ENCODE data around the gene NUBP2. TPM values are rescaled to one million over a fixed set of nuclear protein-coding genes. Genes with fewer than 3 reads are reported as not detected.
A peak's percentile ranks its signal among the peaks of the same experiment; 100 is the strongest.

NUBP2 gene
- 28.7 TPM for polyA plus RNA-seq (2013)

- Histone ChIP-seq H3K9me3 (ENCODE audit: control extremely low read depth in 1 of 5, control insufficient read depth in 4 of 5, insufficient read depth in 2 of 5, low read depth in 1 of 5, low read length in 4 of 5) (no peaks in the 10 kb centered on the region), H3K4me3 (ENCODE audit: control insufficient read depth in 1 of 7, extremely low read depth in 1 of 7, insufficient read depth in 4 of 7, low read depth in 2 of 7, low read length in 6 of 7) (peak within 1 kb of the TSS; percentile 78 to 95 (median 90)), H3K27me3 (replicated peaks in 2 of 5; ENCODE audit: control insufficient read depth in 4 of 5, insufficient read depth in 5 of 5, low read length in 4 of 5) (no peaks in the 10 kb centered on the region), H3K36me3 (ENCODE audit: control insufficient read depth in 4 of 4, insufficient read depth in 4 of 4, low read length in 3 of 4) (peaks cover 0 to 55% (median 33%) of the 10 kb centered on the region in 4 experiments), H3K27ac (ENCODE audit: insufficient read depth in 1 of 2, low read depth in 1 of 2, low read length in 2 of 2, poor library complexity in 1 of 2, severe bottlenecking in 2 of 2) (peak within 1 kb of the TSS; percentile 58 to 82), H3K4me1 (ENCODE audit: control extremely low read depth in 1 of 4, control insufficient read depth in 4 of 4, insufficient read depth in 4 of 4, low read length in 3 of 4) (peaks cover 0 to 22% (median 21%) of the 10 kb centered on the region in 4 experiments)
- DNase-seq: peak; percentile 100
- ChIA-PET CTCF (interaction anchor here (0.7 to 2.6 kb wide), 5 partner anchors 9 to 158 kb away, joined by 3 to 10 read pairs (median 5); partner anchors contain the start of genes EME2, MRPS34 and NME3), POLR2A (interaction anchor here (0.5 to 1.2 kb wide), 7 partner anchors 10 to 374 kb away, joined by 3 to 4 read pairs (median 3); partner anchors contain the start of genes EME2, MRPS34, MSRB1 and TRAF7)
- WGBS (ENCODE audit: insufficient coverage): under 1% methylated on average over 88 of the region's 102 CpGs
These were observed at the start of gene NUBP2, which contains the start of gene SPSB3 for GRCh38 chr16:1782408-1783264. Gene NUBP2, plus strand, starts transcription at chr16:1782960. Its CDS starts 61 bp downstream, at chr16:1783021. Gene SPSB3, minus strand, starts transcription at chr16:1782571. Its CDS starts 1,088 bp downstream, at chr16:1781483.

- Histone ChIP-seq H3K4me1 (ENCODE audit: control extremely low read depth in 1 of 4, control insufficient read depth in 4 of 4, insufficient read depth in 4 of 4, low read length in 3 of 4) (no peaks in the 10 kb centered on the region), H3K4me3 (ENCODE audit: control insufficient read depth in 1 of 7, extremely low read depth in 1 of 7, insufficient read depth in 4 of 7, low read depth in 2 of 7, low read length in 6 of 7) (no peak overlapping the region), H3K27ac (ENCODE audit: insufficient read depth in 1 of 2, low read depth in 1 of 2, low read length in 2 of 2, poor library complexity in 1 of 2, severe bottlenecking in 2 of 2) (no peak overlapping the region), H3K36me3 (ENCODE audit: control insufficient read depth in 4 of 4, insufficient read depth in 4 of 4, low read length in 3 of 4) (peaks cover 0 to 58% (median 41%) of the 10 kb centered on the region in 4 experiments), H3K27me3 (replicated peaks in 2 of 5; ENCODE audit: control insufficient read depth in 4 of 5, insufficient read depth in 5 of 5, low read length in 4 of 5) (no peaks in the 10 kb centered on the region), H3K9me3 (ENCODE audit: control extremely low read depth in 1 of 5, control insufficient read depth in 4 of 5, insufficient read depth in 2 of 5, low read depth in 1 of 5, low read length in 4 of 5) (peaks cover 0 to 23% (median 0%) of the 10 kb centered on the region in 5 experiments)
- CTCF ChIA-PET: no interaction called here
- POLR2A ChIA-PET: no interaction called here
- no peak for DNase-seq
- 97% methylated on average over 21 of the region's 22 CpGs for WGBS (ENCODE audit: insufficient coverage)
These were observed 48.6 kb upstream of the NUBP2 start for GRCh38 chr16:1734123-1734522.

- POLR2A ChIA-PET: no interaction called here
- CTCF ChIA-PET: no interaction called here
- no peaks in the 10 kb centered on the region for H3K27me3 ChIP-seq (replicated peaks in 2 of 5; ENCODE audit: control insufficient read depth in 4 of 5, insufficient read depth in 5 of 5, low read length in 4 of 5)
- no peak overlapping the region for H3K27ac ChIP-seq (ENCODE audit: insufficient read depth in 1 of 2, low read depth in 1 of 2, low read length in 2 of 2, poor library complexity in 1 of 2, severe bottlenecking in 2 of 2)
- peaks cover 0 to 51% (median 35%) of the 10 kb centered on the region in 4 experiments for H3K36me3 ChIP-seq (ENCODE audit: control insufficient read depth in 4 of 4, insufficient read depth in 4 of 4, low read length in 3 of 4)
- WGBS (ENCODE audit: insufficient coverage): 98% methylated on average over 20 of the region's 22 CpGs
- DNase-seq: no peak
- H3K4me1 ChIP-seq (ENCODE audit: control extremely low read depth in 1 of 4, control insufficient read depth in 4 of 4, insufficient read depth in 4 of 4, low read length in 3 of 4): no peaks in the 10 kb centered on the region
- H3K9me3 ChIP-seq (ENCODE audit: control extremely low read depth in 1 of 5, control insufficient read depth in 4 of 5, insufficient read depth in 2 of 5, low read depth in 1 of 5, low read length in 4 of 5): peaks cover 0 to 28% (median 0%) of the 10 kb centered on the region in 5 experiments
- no peak overlapping the region for H3K4me3 ChIP-seq (ENCODE audit: control insufficient read depth in 1 of 7, extremely low read depth in 1 of 7, insufficient read depth in 4 of 7, low read depth in 2 of 7, low read length in 6 of 7)
These were observed 47.9 kb upstream of the NUBP2 start for GRCh38 chr16:1734816-1735215.

GRCh38 chr16:1740234-1740633, 42.5 kb upstream of the NUBP2 start:
- H3K4me3 ChIP-seq (ENCODE audit: control insufficient read depth in 1 of 7, extremely low read depth in 1 of 7, insufficient read depth in 4 of 7, low read depth in 2 of 7, low read length in 6 of 7): no peak overlapping the region
- ChIA-PET POLR2A (no interaction called here), CTCF (no interaction called here)
- no peak for DNase-seq
- peaks cover 0 to 17% (median 0%) of the 10 kb centered on the region in 5 experiments for H3K9me3 ChIP-seq (ENCODE audit: control extremely low read depth in 1 of 5, control insufficient read depth in 4 of 5, insufficient read depth in 2 of 5, low read depth in 1 of 5, low read length in 4 of 5)
- no peaks in the 10 kb centered on the region for H3K4me1 ChIP-seq (ENCODE audit: control extremely low read depth in 1 of 4, control insufficient read depth in 4 of 4, insufficient read depth in 4 of 4, low read length in 3 of 4)
- H3K27me3 ChIP-seq (replicated peaks in 2 of 5; ENCODE audit: control insufficient read depth in 4 of 5, insufficient read depth in 5 of 5, low read length in 4 of 5): no peaks in the 10 kb centered on the region
- peaks cover 0 to 50% (median 20%) of the 10 kb centered on the region in 4 experiments for H3K36me3 ChIP-seq (ENCODE audit: control insufficient read depth in 4 of 4, insufficient read depth in 4 of 4, low read length in 3 of 4)
- 97% methylated on average over 33 of the region's 33 CpGs for WGBS (ENCODE audit: insufficient coverage)
- no peak overlapping the region for H3K27ac ChIP-seq (ENCODE audit: insufficient read depth in 1 of 2, low read depth in 1 of 2, low read length in 2 of 2, poor library complexity in 1 of 2, severe bottlenecking in 2 of 2)

- no peaks in the 10 kb centered on the region for H3K4me1 ChIP-seq (ENCODE audit: control extremely low read depth in 1 of 4, control insufficient read depth in 4 of 4, insufficient read depth in 4 of 4, low read length in 3 of 4)
- H3K27ac ChIP-seq (ENCODE audit: insufficient read depth in 1 of 2, low read depth in 1 of 2, low read length in 2 of 2, poor library complexity in 1 of 2, severe bottlenecking in 2 of 2): no peak overlapping the region
- ChIA-PET CTCF (no interaction called here), POLR2A (no interaction called here)
- no peak for DNase-seq
- H3K9me3 ChIP-seq (ENCODE audit: control extremely low read depth in 1 of 5, control insufficient read depth in 4 of 5, insufficient read depth in 2 of 5, low read depth in 1 of 5, low read length in 4 of 5): peaks cover 0 to 10% (median 0%) of the 10 kb centered on the region in 5 experiments
- WGBS (ENCODE audit: insufficient coverage): 97% methylated on average over 26 of the region's 30 CpGs
- no peak overlapping the region for H3K4me3 ChIP-seq (ENCODE audit: control insufficient read depth in 1 of 7, extremely low read depth in 1 of 7, insufficient read depth in 4 of 7, low read depth in 2 of 7, low read length in 6 of 7)
- H3K36me3 ChIP-seq (ENCODE audit: control insufficient read depth in 4 of 4, insufficient read depth in 4 of 4, low read length in 3 of 4): peaks cover 0 to 52% (median 23%) of the 10 kb centered on the region in 4 experiments
- no peaks in the 10 kb centered on the region for H3K27me3 ChIP-seq (replicated peaks in 2 of 5; ENCODE audit: control insufficient read depth in 4 of 5, insufficient read depth in 5 of 5, low read length in 4 of 5)
These were observed 41.8 kb upstream of the NUBP2 start for GRCh38 chr16:1740781-1741490.

GRCh38 chr16:1741553-1742165, 41.1 kb upstream of the NUBP2 start:
- DNase-seq: no peak
- POLR2A ChIA-PET: no interaction called here
- peaks cover 0 to 58% (median 27%) of the 10 kb centered on the region in 4 experiments for H3K36me3 ChIP-seq (ENCODE audit: control insufficient read depth in 4 of 4, insufficient read depth in 4 of 4, low read length in 3 of 4)

More at GRCh38 chr16:1741553-1742165, 41.1 kb upstream of the NUBP2 start:
- no peaks in the 10 kb centered on the region for H3K27me3 ChIP-seq (replicated peaks in 2 of 5; ENCODE audit: control insufficient read depth in 4 of 5, insufficient read depth in 5 of 5, low read length in 4 of 5)
- no peak overlapping the region for H3K4me3 ChIP-seq (ENCODE audit: control insufficient read depth in 1 of 7, extremely low read depth in 1 of 7, insufficient read depth in 4 of 7, low read depth in 2 of 7, low read length in 6 of 7)
- no peaks in the 10 kb centered on the region for H3K4me1 ChIP-seq (ENCODE audit: control extremely low read depth in 1 of 4, control insufficient read depth in 4 of 4, insufficient read depth in 4 of 4, low read length in 3 of 4)
- CTCF ChIA-PET: no interaction called here
- H3K9me3 ChIP-seq (ENCODE audit: control extremely low read depth in 1 of 5, control insufficient read depth in 4 of 5, insufficient read depth in 2 of 5, low read depth in 1 of 5, low read length in 4 of 5): peaks cover 0 to 9% (median 0%) of the 10 kb centered on the region in 5 experiments
- WGBS (ENCODE audit: insufficient coverage): 97% methylated on average over 18 of the region's 19 CpGs
- H3K27ac ChIP-seq (ENCODE audit: insufficient read depth in 1 of 2, low read depth in 1 of 2, low read length in 2 of 2, poor library complexity in 1 of 2, severe bottlenecking in 2 of 2): no peak overlapping the region

Measured in common myeloid progenitor, CD34-positive (primary cell).